Ovary (tissue), 9 donors: Measurements from ENCODE around the gene ANTXR1. TPM values are rescaled to one million over a fixed set of nuclear protein-coding genes. Genes with fewer than 3 reads are reported as not detected.

ENCODE experiments used
- DNase-seq, 5 donors: peaks; one replicate each; pipeline ENCODE4 v3.0.0-alpha.2; 2019 to 2020
- H3K27ac ChIP-seq, 2 donors: fragments of 200-600 bp; one replicate each; pipeline versions ENCODE4 v1.5.1 to v1.8.0; 2019 to 2022
- H3K27me3 ChIP-seq: fragments of 200-600 bp; one replicate; pipeline ENCODE4 v1.8.0; 2022
- H3K36me3 ChIP-seq: fragments of 200-600 bp; sonication (generic); one replicate; pipeline ENCODE4 v1.5.1; 2019
- H3K4me1 ChIP-seq: one replicate; pipeline ENCODE4 v1.8.1; 2013; ENCODE audit warnings: mild to moderate bottlenecking, moderate library complexity; ENCODE audit not compliant: insufficient read depth
- H3K4me3 ChIP-seq: fragments of 200-600 bp; sonication (generic); one replicate; pipeline ENCODE4 v1.5.1; 2017
- H3K9me3 ChIP-seq, 2 donors: fragments of 200-600 bp in 1 of 2; sonication (generic) in 1 of 2; one replicate each; pipeline versions ENCODE4 v1.5.1 to v1.8.1; 2013 to 2019; ENCODE audit warnings: mild to moderate bottlenecking in 1 of 2, moderate library complexity in 1 of 2
- CTCF ChIP-seq, 3 donors: fragments of 450-650 bp in 2 of 3; fragments of 200-600 bp in 1 of 3; IDR thresholded peaks; one replicate each; pipeline versions ENCODE4 v1.5.1 to v1.8.0; 2016 to 2022; ENCODE audit warnings: antibody characterized with exemption in 3 of 3, mild to moderate bottlenecking in 1 of 3
- EP300 ChIP-seq: sonication (generic); formaldehyde crosslinking; IDR thresholded peaks from one replicate; pipeline ENCODE4 v1.6.1; 2017; ENCODE audit warnings: antibody characterized with exemption
- POLR2A ChIP-seq: fragments of 450-650 bp; IDR thresholded peaks from one replicate; pipeline ENCODE4 v1.6.1; 2017; ENCODE audit warnings: antibody characterized with exemption, mild to moderate bottlenecking, moderate library complexity
- WGBS, 3 donors: extraction: QIAGEN DNeasy Blood & Tissue Kit in 1 of 3; methylation state at CpG; one replicate each; pipeline versions ENCODE4 v1.1.5 to v1.1.7; 2013 to 2017; 5-methylcytosine and 5-hydroxymethylcytosine counted together
- intact Hi-C, 4 donors: fragments of 100-400 bp; cut with DNase I; formaldehyde crosslinking; loops; one replicate each; pipeline versions ENCODE4 v1.11.0 to v1.15.1; 2022 to 2023
- polyA plus RNA-seq, 2 donors: library from polyadenylated mRNA; stranded (reverse); fragments of 200-250 nt in 1 of 2; fragments of 350-450 nt in 1 of 2; fragmentation: Illumina TruSeq in 1 of 2; extraction: RNeasy Lipid Tissue Mini Kit (QIAGEN cat#74804) in 1 of 2; gene quantifications; one replicate each; pipeline ENCODE4 v1.2.3, GENCODE V29; 2013 to 2014
- total RNA-seq, 7 donors: library from RNA; depleted of rRNA in 2 of 7; stranded (reverse); fragments of >200 nt in 2 of 7; fragmentation: NEBNext Ultra II Directional in 3 of 7; extraction: Animal tissue kit (Norgen Biotek cat#: 25700) in 3 of 7; gene quantifications; one replicate each; pipeline versions ENCODE4 v1.1.0 to v1.2.4, GENCODE V29; 2016 to 2023
- donor health status: DM: no; HTN: no; CAD: no; lungs with moderate emphysema.
- donor health status: DM: no; HTN: no; CAD: no.
- donor health status: Bipolar disorder and iron deficiency.
- donor health status: DM: yes; HTN: yes; CAD: no.
- donor health status: DM: no; HTN: no; CAD: no.
- donor health status: DM: yes; HTN: yes; CAD: no.

The ANTXR1 gene
- total and polyA plus RNA-seq, 9 donors = 73.0 to 276 (median 152) TPM

- H3K4me1 ChIP-seq = peaks cover 11% of the 10 kb centered on the region
- DNase-seq = no peak
- no peaks in the 10 kb centered on the region for H3K36me3 ChIP-seq
- no peak for TF ChIP-seq POLR2A
- no peak for TF ChIP-seq CTCF (IDR thresholded peaks at IDR 0.05)
- no peak for TF ChIP-seq EP300
- H3K4me3 ChIP-seq = no peak overlapping the region
- intact Hi-C loops = loop anchor here in 1 of 4 donors (10.0 kb wide), 1 partner anchor 141 kb away; no protein-coding TSS in a partner anchor
- no peaks in the 10 kb centered on the region for H3K9me3 ChIP-seq
- no peaks in the 10 kb centered on the region for H3K27me3 ChIP-seq
- H3K27ac ChIP-seq = no peak overlapping the region
- 85 to 95% (median 94%) methylated on average over 7 of the region's 7 CpGs for WGBS, 3 donors
Observed at GRCh38 chr2:69163556-69163955, 150.6 kb downstream of the ANTXR1 start.

GRCh38 chr2:69164061-69164778 is 151.2 kb downstream of the ANTXR1 start:
- no peak for DNase-seq
- no peaks in the 10 kb centered on the region for H3K36me3 ChIP-seq
- H3K9me3 ChIP-seq = no peaks in the 10 kb centered on the region
- H3K4me1 ChIP-seq = peaks cover 11% of the 10 kb centered on the region
- no peak overlapping the region for H3K27ac ChIP-seq
- WGBS, 3 donors = 76 to 85% (median 84%) methylated on average over 8 of the region's 8 CpGs
- intact Hi-C loops = loop anchor here in 1 of 4 donors (10.0 kb wide), 1 partner anchor 141 kb away; no protein-coding TSS in a partner anchor
- H3K4me3 ChIP-seq = no peak overlapping the region
- no peak for TF ChIP-seq POLR2A
- TF ChIP-seq CTCF (IDR thresholded peaks at IDR 0.05) = no peak
- no peak for TF ChIP-seq EP300
- H3K27me3 ChIP-seq = no peaks in the 10 kb centered on the region

GRCh38 chr2:69165091-69165880 is 152.3 kb downstream of the ANTXR1 start:
- no peak for DNase-seq
- TF ChIP-seq POLR2A (no peak), EP300 (no peak), CTCF (IDR thresholded peaks at IDR 0.05) (no peak)
- H3K4me1 ChIP-seq = peaks cover 18% of the 10 kb centered on the region
- no peak overlapping the region for H3K27ac ChIP-seq
- no peaks in the 10 kb centered on the region for H3K27me3 ChIP-seq
- intact Hi-C loops = loop anchor here in 1 of 4 donors (10.0 kb wide), 1 partner anchor 140 kb away; no protein-coding TSS in a partner anchor
- 78 to 89% (median 82%) methylated on average over 10 of the region's 10 CpGs for WGBS, 3 donors
- no peaks in the 10 kb centered on the region for H3K36me3 ChIP-seq
- H3K9me3 ChIP-seq = no peaks in the 10 kb centered on the region
- H3K4me3 ChIP-seq = no peak overlapping the region

GRCh38 chr2:69166465-69166811 is 153.5 kb downstream of the ANTXR1 start:
- WGBS, 3 donors = 94 to 95% (median 94%) methylated on average over 2 of the region's 2 CpGs
- no peak for DNase-seq
- intact Hi-C loops = loop anchor here in 1 of 4 donors (10.0 kb wide), 1 partner anchor 138 kb away; no protein-coding TSS in a partner anchor
- H3K36me3 ChIP-seq = no peaks in the 10 kb centered on the region
- TF ChIP-seq EP300 (no peak), POLR2A (no peak), CTCF (IDR thresholded peaks at IDR 0.05) (no peak)
- H3K9me3 ChIP-seq = no peaks in the 10 kb centered on the region
- no peak overlapping the region for H3K4me3 ChIP-seq
- H3K27ac ChIP-seq = no peak overlapping the region
- H3K27me3 ChIP-seq = no peaks in the 10 kb centered on the region
- H3K4me1 ChIP-seq = peaks cover 24% of the 10 kb centered on the region
